ENCODE data around the gene SSBP2.

The SSBP2 gene

GRCh38 chr5:81549123-81549522 is 201.8 kb downstream of the SSBP2 start:
- DNase-seq (ENCODE audit: low spot score) = no peak
- Histone ChIP-seq H3K9me3 (ENCODE audit: severe bottlenecking) (no peaks in the 10 kb centered on the region), H3K27me3 (ENCODE audit: insufficient read depth, poor library complexity, severe bottlenecking) (no peaks in the 10 kb centered on the region), H3K27ac (ENCODE audit: poor library complexity, severe bottlenecking) (no peak overlapping the region), H3K4me3 (ENCODE audit: severe bottlenecking) (no peak overlapping the region), H3K4me1 (ENCODE audit: insufficient read depth, poor library complexity, severe bottlenecking) (no peaks in the 10 kb centered on the region), H3K36me3 (ENCODE audit: low read depth) (no peaks in the 10 kb centered on the region)
- TF ChIP-seq, protein P1, sequence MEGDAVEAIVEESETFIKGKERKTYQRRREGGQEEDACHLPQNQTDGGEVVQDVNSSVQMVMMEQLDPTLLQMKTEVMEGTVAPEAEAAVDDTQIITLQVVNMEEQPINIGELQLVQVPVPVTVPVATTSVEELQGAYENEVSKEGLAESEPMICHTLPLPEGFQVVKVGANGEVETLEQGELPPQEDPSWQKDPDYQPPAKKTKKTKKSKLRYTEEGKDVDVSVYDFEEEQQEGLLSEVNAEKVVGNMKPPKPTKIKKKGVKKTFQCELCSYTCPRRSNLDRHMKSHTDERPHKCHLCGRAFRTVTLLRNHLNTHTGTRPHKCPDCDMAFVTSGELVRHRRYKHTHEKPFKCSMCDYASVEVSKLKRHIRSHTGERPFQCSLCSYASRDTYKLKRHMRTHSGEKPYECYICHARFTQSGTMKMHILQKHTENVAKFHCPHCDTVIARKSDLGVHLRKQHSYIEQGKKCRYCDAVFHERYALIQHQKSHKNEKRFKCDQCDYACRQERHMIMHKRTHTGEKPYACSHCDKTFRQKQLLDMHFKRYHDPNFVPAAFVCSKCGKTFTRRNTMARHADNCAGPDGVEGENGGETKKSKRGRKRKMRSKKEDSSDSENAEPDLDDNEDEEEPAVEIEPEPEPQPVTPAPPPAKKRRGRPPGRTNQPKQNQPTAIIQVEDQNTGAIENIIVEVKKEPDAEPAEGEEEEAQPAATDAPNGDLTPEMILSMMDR (IDR thresholded peaks at IDR 0.05; ENCODE audit: poor library complexity, severe bottlenecking) = no peak
- ATAC-seq (ENCODE audit: low read depth) = no peak

- H3K36me3 ChIP-seq (ENCODE audit: low read depth) = no peaks in the 10 kb centered on the region
- H3K9me3 ChIP-seq (ENCODE audit: severe bottlenecking) = no peaks in the 10 kb centered on the region
- no peak for ATAC-seq (ENCODE audit: low read depth)
- TF ChIP-seq, protein P1 (IDR thresholded peaks at IDR 0.05; ENCODE audit: poor library complexity, severe bottlenecking) = no peak
- H3K4me3 ChIP-seq (ENCODE audit: severe bottlenecking) = no peak overlapping the region
- no peaks in the 10 kb centered on the region for H3K4me1 ChIP-seq (ENCODE audit: insufficient read depth, poor library complexity, severe bottlenecking)
- no peak overlapping the region for H3K27ac ChIP-seq (ENCODE audit: poor library complexity, severe bottlenecking)
- no peaks in the 10 kb centered on the region for H3K27me3 ChIP-seq (ENCODE audit: insufficient read depth, poor library complexity, severe bottlenecking)
- DNase-seq (ENCODE audit: low spot score) = no peak
Observed at GRCh38 chr5:81547001-81547400, 203.9 kb downstream of the SSBP2 start.

DNA sequence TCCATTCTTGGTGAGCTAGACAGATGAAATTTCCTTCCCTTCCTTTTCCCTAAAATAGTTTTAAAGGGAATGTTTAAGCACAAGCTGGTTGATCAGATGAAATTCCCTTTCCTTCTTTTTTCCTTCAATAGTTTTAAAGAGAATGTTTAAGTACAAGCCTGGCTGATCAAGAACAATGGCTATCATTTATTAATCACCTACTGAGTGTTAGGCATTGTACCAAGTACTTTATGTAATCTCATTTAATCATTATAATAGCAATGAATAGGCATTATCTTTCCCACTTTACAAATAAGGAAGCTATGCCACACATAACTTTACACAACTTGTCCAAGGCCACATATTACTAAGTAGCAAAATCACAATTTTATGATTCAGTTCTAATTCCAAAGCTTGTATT is 205.0 kb downstream of the SSBP2 start:
- Histone ChIP-seq H3K27me3 (ENCODE audit: insufficient read depth, poor library complexity, severe bottlenecking) (no peaks in the 10 kb centered on the region), H3K27ac (ENCODE audit: poor library complexity, severe bottlenecking) (no peak overlapping the region), H3K4me1 (ENCODE audit: insufficient read depth, poor library complexity, severe bottlenecking) (no peaks in the 10 kb centered on the region), H3K9me3 (ENCODE audit: severe bottlenecking) (no peaks in the 10 kb centered on the region), H3K36me3 (ENCODE audit: low read depth) (no peaks in the 10 kb centered on the region), H3K4me3 (ENCODE audit: severe bottlenecking) (no peak overlapping the region)
- TF ChIP-seq, protein P1 (IDR thresholded peaks at IDR 0.05; ENCODE audit: poor library complexity, severe bottlenecking) = no peak
- ATAC-seq (ENCODE audit: low read depth) = no peak
- no peak for DNase-seq (ENCODE audit: low spot score)

GRCh38 chr5:81544351-81545018 is 206.4 kb downstream of the SSBP2 start:
- H3K4me1 ChIP-seq (ENCODE audit: insufficient read depth, poor library complexity, severe bottlenecking) = no peaks in the 10 kb centered on the region
- no peak overlapping the region for H3K4me3 ChIP-seq (ENCODE audit: severe bottlenecking)
- DNase-seq (ENCODE audit: low spot score) (no peak), ATAC-seq (ENCODE audit: low read depth) (no peak)
- TF ChIP-seq, protein P1 (IDR thresholded peaks at IDR 0.05; ENCODE audit: poor library complexity, severe bottlenecking) = no peak
- H3K9me3 ChIP-seq (ENCODE audit: severe bottlenecking) = no peaks in the 10 kb centered on the region
- no peaks in the 10 kb centered on the region for H3K27me3 ChIP-seq (ENCODE audit: insufficient read depth, poor library complexity, severe bottlenecking)
- no peaks in the 10 kb centered on the region for H3K36me3 ChIP-seq (ENCODE audit: low read depth)
- no peak overlapping the region for H3K27ac ChIP-seq (ENCODE audit: poor library complexity, severe bottlenecking)

DNA sequence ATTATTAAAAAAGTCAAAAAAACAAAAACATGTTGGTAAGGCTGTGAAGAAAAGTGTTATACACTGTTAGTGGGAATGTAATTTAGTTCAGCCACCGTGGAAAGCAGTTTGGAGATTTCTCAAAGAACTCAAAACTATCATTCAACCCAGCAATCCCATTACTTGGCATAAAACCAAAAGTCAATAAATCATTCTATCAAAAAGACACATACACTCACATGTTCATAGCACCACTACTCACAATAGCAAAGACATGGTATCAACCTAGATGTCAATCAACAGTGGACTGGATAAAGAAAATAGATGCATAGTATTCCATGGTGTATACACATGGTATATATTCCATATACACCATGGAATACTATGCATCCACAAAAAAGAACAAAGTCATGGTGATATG is 208.7 kb downstream of the SSBP2 start:
- TF ChIP-seq, protein P1 (IDR thresholded peaks at IDR 0.05; ENCODE audit: poor library complexity, severe bottlenecking) = no peak
- Histone ChIP-seq H3K4me1 (ENCODE audit: insufficient read depth, poor library complexity, severe bottlenecking) (no peaks in the 10 kb centered on the region), H3K27ac (ENCODE audit: poor library complexity, severe bottlenecking) (no peak overlapping the region), H3K36me3 (ENCODE audit: low read depth) (no peaks in the 10 kb centered on the region), H3K27me3 (ENCODE audit: insufficient read depth, poor library complexity, severe bottlenecking) (no peaks in the 10 kb centered on the region), H3K9me3 (ENCODE audit: severe bottlenecking) (no peaks in the 10 kb centered on the region), H3K4me3 (ENCODE audit: severe bottlenecking) (no peak overlapping the region)
- ATAC-seq (ENCODE audit: low read depth) = no peak
- DNase-seq (ENCODE audit: low spot score) = no peak

Measured in RWPE2 (cell line).